GM12878 (cell line): ENCODE results near the gene DNAJC5. TPM values are rescaled to one million over a fixed set of nuclear protein-coding genes. Genes with fewer than 3 reads are reported as not detected.

Source experiments
- ATAC-seq: fragments of 200-7000 bp; cut with Tn5 transposase; 3 replicates; pipeline ENCODE4 v1.9.1; 2020; ENCODE audit warnings: mild to moderate bottlenecking, moderate library complexity
- BruUV-seq: library from RNA; stranded (reverse); fragments of 400-500 nt; replicated peaks from 2 replicates; lab custom pipeline; 2021; lab: Mats Ljungman, UMichigan
- CTCF ChIA-PET: fragments of 300-600 bp; sonication (Branson Sonifier 250); formaldehyde crosslinking; extraction: SDS; loops from one replicate; lab custom pipeline; 2021; ENCODE audit warnings: inconsistent platforms; lab: Yijun Ruan, JAX
- POLR2A ChIA-PET: fragments of 350-600 bp; formaldehyde crosslinking; extraction: SDS; loops from one replicate; lab custom pipeline; 2021; ENCODE audit warnings: inconsistent platforms; lab: Charles Lee
- RAD21 ChIA-PET: fragments of 300-600 bp; sonication (Branson Sonifier 250); formaldehyde crosslinking; loops from one replicate; lab custom pipeline; 2023; ENCODE audit warnings: antibody characterized with exemption; ENCODE audit not compliant: unreplicated experiment; lab: Charles Lee
- SMC1A ChIA-PET: fragments of 300-600 bp; sonication (Branson Sonifier 250); formaldehyde crosslinking; loops from one replicate; lab custom pipeline; 2023; ENCODE audit not compliant: unreplicated experiment, uncharacterized antibody; lab: Charles Lee
- DNase-seq: peaks from one replicate; pipeline ENCODE4 v3.0.0-alpha.2; 2011; ENCODE audit warnings: low read depth, low spot score
- FAIRE-seq: peaks from 3 replicates; lab custom pipeline; 2011; peaks lifted over from hg19 to GRCh38; lab: Jason Lieb, UNC
- H2AFZ ChIP-seq: 2 replicates; pipeline ENCODE4 v1.6.0; 2011; ENCODE audit warnings: low read depth, low read length, control low read depth; ENCODE audit not compliant: control insufficient read depth
- H3K27ac ChIP-seq: 2 replicates; pipeline ENCODE4 v1.5.1; 2011; ENCODE audit warnings: control low read depth; ENCODE audit not compliant: control insufficient read depth, insufficient read depth
- H3K27me3 ChIP-seq, 2 experiments: replicated peaks in 1 of 2; 2 replicates each; pipeline versions ENCODE4 v1.6.0 to v1.6.1; 2011; ENCODE audit warnings: low read length in 1 of 2; ENCODE audit not compliant: control insufficient read depth in 2 of 2, insufficient read depth in 2 of 2
- H3K36me3 ChIP-seq, 2 experiments: 2 replicates each; pipeline ENCODE4 v1.5.1; 2011; ENCODE audit warnings: low read length in 1 of 2; ENCODE audit not compliant: control insufficient read depth in 2 of 2, insufficient read depth in 2 of 2
- H3K4me1 ChIP-seq: 2 replicates; pipeline ENCODE4 v1.6.1; 2011; ENCODE audit warnings: mild to moderate bottlenecking, low read length, moderate library complexity, mixed read lengths; ENCODE audit not compliant: control insufficient read depth, insufficient read depth
- H3K4me2 ChIP-seq: 2 replicates; pipeline ENCODE4 v1.6.0; 2011; ENCODE audit warnings: control low read depth; ENCODE audit not compliant: control insufficient read depth, insufficient read depth
- H3K4me3 ChIP-seq: fragments of 200-600 bp; sonication (generic); 2 replicates; pipeline ENCODE4 v1.5.1; 2016
- H3K79me2 ChIP-seq: 2 replicates; pipeline ENCODE4 v1.6.0; 2011; ENCODE audit warnings: low read length; ENCODE audit not compliant: control insufficient read depth, insufficient read depth
- H3K9ac ChIP-seq: 2 replicates; pipeline ENCODE4 v1.8.0; 2011; ENCODE audit warnings: low read length, control low read depth, mixed read lengths; ENCODE audit not compliant: control insufficient read depth, insufficient read depth
- H3K9me3 ChIP-seq: replicated peaks from 3 replicates; pipeline ENCODE4 v1.5.1; 2011; ENCODE audit warnings: mild to moderate bottlenecking, low read length; ENCODE audit not compliant: control insufficient read depth, insufficient read depth
- H4K20me1 ChIP-seq: 2 replicates; pipeline ENCODE4 v1.6.0; 2011; ENCODE audit not compliant: control insufficient read depth, insufficient read depth
- CREB1 ChIP-seq: IDR thresholded peaks from 2 replicates; pipeline ENCODE4 v1.6.1; 2012; ENCODE audit warnings: low read depth, mild to moderate bottlenecking, inconsistent platforms
- EED ChIP-seq: sonication (generic); IDR thresholded peaks from 2 replicates; pipeline ENCODE4 v1.6.1; 2016; ENCODE audit warnings: antibody characterized with exemption, low read depth
- JUNB ChIP-seq: IDR thresholded peaks from 2 replicates; pipeline ENCODE4 v1.6.1; 2016; ENCODE audit warnings: antibody characterized with exemption, mild to moderate bottlenecking
- KAT2A ChIP-seq: conservative IDR thresholded peaks from 2 replicates; pipeline ENCODE4 v1.6.1; 2011; ENCODE audit warnings: low read depth, low read length; ENCODE audit not compliant: control insufficient read depth
- NFYA ChIP-seq: IDR thresholded peaks from 2 replicates; pipeline ENCODE4 v1.6.1; 2011; ENCODE audit warnings: low read depth, mild to moderate bottlenecking, low read length, improper control_type of control experiment, borderline replicate concordance
- PAX8 ChIP-seq: fragments of 450-650 bp; IDR thresholded peaks from 2 replicates; pipeline ENCODE4 v1.6.1; 2017; ENCODE audit warnings: mild to moderate bottlenecking, moderate library complexity
- PKNOX1 ChIP-seq: fragments of 450-650 bp; IDR thresholded peaks from 2 replicates; pipeline ENCODE4 v1.6.1; 2016; ENCODE audit warnings: mild to moderate bottlenecking
- POLR2A ChIP-seq: IDR thresholded peaks from 2 replicates; pipeline ENCODE4 v1.6.1; 2011; ENCODE audit warnings: low read depth, mild to moderate bottlenecking, low read length
- RAD51 ChIP-seq: fragments of 450-650 bp; IDR thresholded peaks from 2 replicates; pipeline ENCODE4 v1.6.1; 2016; ENCODE audit warnings: moderate library complexity, mild to moderate bottlenecking, inconsistent platforms
- SIX5 ChIP-seq: IDR thresholded peaks from 2 replicates; pipeline ENCODE4 v1.6.1; 2011; ENCODE audit warnings: mild to moderate bottlenecking, low read depth, low read length, moderate library complexity; ENCODE audit not compliant: severe bottlenecking
- SPI1 ChIP-seq: IDR thresholded peaks from 2 replicates; pipeline ENCODE4 v1.6.1; 2011; ENCODE audit warnings: low read depth, mild to moderate bottlenecking, low read length, moderate library complexity, borderline replicate concordance; ENCODE audit not compliant: insufficient read depth
- ZBTB11 ChIP-seq: fragments of 450-650 bp; formaldehyde crosslinking; IDR thresholded peaks from 2 replicates; pipeline ENCODE4 v1.5.0; 2022; ENCODE audit warnings: mild to moderate bottlenecking, missing genetic modification characterization
- ZNF207 ChIP-seq: fragments of 450-650 bp; IDR thresholded peaks from 2 replicates; pipeline ENCODE4 v1.6.1; 2014; ENCODE audit warnings: antibody characterized with exemption, mild to moderate bottlenecking, borderline replicate concordance
- WGBS: methylation state at CpG from one replicate; pipeline ENCODE4 v1.1.6; 2016; ENCODE audit warnings: low lambda C conversion rate; ENCODE audit not compliant: insufficient replicate concordance, insufficient coverage; ENCODE audit errors: missing lambda C conversion rate; 5-methylcytosine and 5-hydroxymethylcytosine counted together
- in situ Hi-C: fragments of 300-500 bp; cut with MboI; formaldehyde crosslinking; loops from 9 replicates; pipeline ENCODE4 v1.14.3; 2018; ENCODE audit warnings: mixed read lengths
- intact Hi-C: fragments of 100-400 bp; cut with micrococcal nuclease; formaldehyde crosslinking; loops from one replicate; pipeline ENCODE4 v1.14.2; 2022; ENCODE audit not compliant: unreplicated experiment
- polyA plus RNA-seq, 11 experiments: library from polyadenylated mRNA; depleted of rRNA in 4 of 11; unstranded in 6 of 11; stranded (reverse) in 5 of 11; fragments of >200 nt; fragmentation: Nextera tagmentation in 4 of 11; fragmentation: Illumina TruSeq in 1 of 11; extraction: Ambion mirVana in 4 of 11; extraction: Trizol in 1 of 11; gene quantifications; 1 replicate in 1 of 11; 2 replicates in 10 of 11; pipeline versions ENCODE4 v1.2.1 to v1.2.3, GENCODE V29; 2011 to 2016; ENCODE audit warnings: inconsistent platforms in 2 of 11, missing spikeins in 2 of 11, low read depth in 1 of 11
- total RNA-seq, 4 experiments: library from RNA; depleted of rRNA in 3 of 4; stranded (reverse); fragments of >200 nt in 3 of 4; fragmentation: Illumina TruSeq in 1 of 4; extraction: Trizol in 1 of 4; gene quantifications; 2 replicates each; pipeline versions ENCODE4 v1.2.1 to v1.2.3, GENCODE V29; 2013 to 2021

Gene DNAJC5
- total and polyA plus RNA-seq, 10 of the 15 experiments (the other 5 are each of a cell fraction or from before 2014, with no cell fraction given): 0.69 to 36.8 (median 17.0) TPM

- no peak overlapping the region for H3K9ac ChIP-seq
- no peaks in the 10 kb centered on the region for H3K27me3 ChIP-seq
- no peak for TF ChIP-seq KAT2A
- TF ChIP-seq PAX8: no peak
- no peak for TF ChIP-seq JUNB
- no peak for TF ChIP-seq EED
- TF ChIP-seq POLR2A: no peak
- no peak for TF ChIP-seq PKNOX1
- no peak for TF ChIP-seq CREB1
- no peak for TF ChIP-seq SPI1
- no peak for TF ChIP-seq SIX5
- no peak for TF ChIP-seq RAD51
- no peak for TF ChIP-seq ZBTB11 (CRISPR knock-in tag)
- TF ChIP-seq NFYA: no peak
- no peak for TF ChIP-seq ZNF207
- TF ChIP-seq, all 136 proteins: peak for 0
- Histone ChIP-seq H3K79me2 (peaks cover 15% of the 10 kb centered on the region), H3K36me3 (peaks cover 2 to 15% of the 10 kb centered on the region in 2 experiments; a peak in 3 of 4 replicates), H3K4me3 (no peak overlapping the region), H4K20me1 (no peaks in the 10 kb centered on the region), H3K9me3 (no peaks in the 10 kb centered on the region), H3K4me2 (no peak overlapping the region), H3K4me1 (peaks cover 11% of the 10 kb centered on the region), H3K27ac (no peak overlapping the region), H2AFZ (no peak overlapping the region)
- BruUV-seq: no TSS peak
- intact Hi-C loops (no loop called here), in situ Hi-C loops (no loop called here)
- SMC1A ChIA-PET: no interaction called here
- CTCF ChIA-PET: no interaction called here
- 97% methylated on average over 13 of the region's 13 CpGs for WGBS
- RAD21 ChIA-PET: no interaction called here
- ATAC-seq (no peak), FAIRE-seq (no peak), DNase-seq (no peak)
- POLR2A ChIA-PET: no interaction called here
These were observed 72.0 kb downstream of the DNAJC5 start for GRCh38 chr20:63966944-63967322.
